Dedifferentiated amniotic fluid mesenchymal stem cell (primary cell): ENCODE results near the gene DUS1L.
"Not testable (repeated sequence)": the region's sequence is repeated elsewhere in the genome, so short reads cannot be mapped to it uniquely, and the experiment has no call there.

ENCODE experiments used
- DNase-seq: peaks from one replicate; pipeline ENCODE4 v3.0.0-alpha.2; 2016; ENCODE audit errors: extremely low spot score

The DUS1L gene

DNA sequence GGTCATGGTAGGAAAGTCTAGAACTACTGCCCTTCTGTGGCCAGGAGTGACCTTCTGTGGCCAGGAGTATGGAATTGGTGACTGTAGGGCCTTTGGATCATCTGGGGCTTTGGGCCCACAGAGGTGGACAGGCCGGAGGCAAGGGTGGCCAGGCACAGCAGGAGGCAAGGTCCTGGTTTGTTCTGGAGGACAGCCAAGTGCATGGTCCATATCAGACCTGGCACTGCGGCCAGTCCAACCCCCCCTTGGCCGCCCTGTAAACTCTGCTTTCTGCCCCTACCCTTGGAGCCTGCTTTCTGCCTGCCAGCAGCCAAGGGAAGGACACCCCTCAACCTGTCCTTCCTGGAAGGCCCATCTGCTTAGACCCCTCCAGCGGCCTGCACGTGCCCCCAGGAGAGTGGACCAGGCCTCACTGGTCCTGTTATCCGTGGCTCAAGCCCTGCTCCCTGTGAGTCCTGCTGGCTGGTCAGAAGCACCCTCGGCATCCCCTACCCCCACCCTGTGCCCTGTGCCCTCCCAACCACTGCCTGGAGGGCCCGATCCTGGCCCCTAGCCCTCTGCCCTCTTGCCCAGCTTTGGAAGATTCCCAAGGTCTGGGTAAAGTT is 25.8 kb downstream of the DUS1L start:
- no peak for DNase-seq

DNA sequence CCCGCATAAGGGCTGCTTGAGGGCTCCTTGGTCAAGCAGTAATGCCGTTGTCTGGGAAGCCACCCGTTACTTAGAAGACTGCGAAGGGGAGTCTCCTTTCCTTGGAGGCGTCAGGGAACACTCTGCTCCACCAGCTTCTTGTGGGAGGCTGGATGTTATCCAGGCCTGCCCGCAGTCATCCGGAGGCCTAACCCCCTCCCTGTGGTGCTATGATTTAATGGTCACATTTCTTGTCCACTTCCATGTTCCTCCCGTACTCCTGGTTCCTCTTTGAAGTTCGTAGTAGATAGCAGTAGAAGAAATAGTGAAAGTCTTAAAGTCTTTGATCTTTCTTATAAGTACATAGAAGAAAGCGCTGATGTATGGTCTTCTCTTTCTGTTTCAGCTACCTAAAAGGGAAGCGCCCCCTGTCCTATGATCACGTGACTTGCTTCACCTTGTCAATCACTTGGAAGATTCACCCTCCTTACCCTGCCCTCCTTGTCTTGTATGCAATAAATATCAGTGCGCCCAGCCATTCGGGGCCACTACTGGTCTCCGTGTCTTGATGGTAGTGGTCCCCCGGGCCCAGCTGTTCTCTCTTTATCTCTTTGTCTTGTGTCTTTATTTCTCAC is 26.7 kb downstream of the DUS1L start:
- not testable (repeated sequence) for DNase-seq

DNA sequence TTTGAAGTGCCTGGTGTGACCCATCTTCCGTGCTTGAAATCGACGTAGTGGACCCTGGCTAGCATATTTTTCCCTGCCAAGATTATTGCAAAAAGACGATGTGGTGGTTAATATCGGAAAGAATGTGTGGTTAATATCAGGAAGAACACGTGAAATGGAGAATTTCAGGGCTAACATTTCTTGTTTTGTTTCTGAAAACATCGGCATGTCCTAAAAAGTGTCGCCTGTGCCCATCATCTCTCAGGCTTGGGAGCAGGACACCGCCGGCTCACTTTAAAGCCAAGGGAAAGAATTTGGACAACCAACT is 27.8 kb downstream of the DUS1L start:
- no peak for DNase-seq

DNA sequence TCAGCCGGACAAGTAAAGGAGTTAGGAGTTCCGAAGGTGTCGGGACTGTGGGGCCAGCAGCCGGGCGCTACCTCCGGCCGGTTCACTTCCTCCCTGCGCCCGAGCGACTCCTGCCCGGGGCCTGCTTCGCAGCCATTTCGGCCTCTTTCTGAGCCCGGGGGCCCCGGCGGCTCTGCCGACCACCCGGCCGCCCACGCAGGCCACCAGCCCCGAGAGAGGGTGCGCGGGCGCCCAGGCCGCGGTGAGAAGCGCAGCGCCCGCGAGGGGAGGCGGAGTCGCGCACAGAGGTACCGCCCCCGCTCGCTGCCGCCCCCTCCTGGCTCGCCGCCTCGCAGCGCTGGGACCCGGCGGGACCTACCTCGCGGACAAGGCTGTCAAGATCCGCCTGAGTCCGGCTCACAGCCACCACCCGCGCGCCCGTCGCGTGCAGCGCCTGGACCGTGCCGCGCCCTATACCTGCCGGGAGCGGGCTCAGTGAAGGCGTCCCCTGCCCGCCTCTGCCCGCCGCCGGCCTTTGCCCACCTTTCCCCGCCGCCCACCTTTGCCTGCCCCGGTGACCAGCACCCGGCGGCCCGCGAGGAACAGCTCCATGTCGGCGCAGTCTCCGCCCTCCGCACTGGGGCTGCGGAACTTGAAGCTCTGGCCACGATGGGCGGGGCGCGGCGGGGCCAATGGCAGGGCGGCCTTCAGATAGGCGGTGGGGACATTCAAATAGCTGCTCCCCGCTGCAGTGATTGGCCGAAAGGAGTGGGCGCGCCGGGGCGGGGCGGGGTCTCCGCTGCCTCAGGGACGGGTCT is 28.3 kb downstream of the DUS1L start, which contains the start of gene DCXR:
TSS of gene DCXR (minus strand) at position 606 of the 797 bp plus-strand sequence. CDS start at position 591, 15 bp downstream.
- peak; percentile 90 for DNase-seq

GRCh38 chr17:82036634-82037091 is 28.9 kb downstream of the DUS1L start:
- DNase-seq = no peak

GRCh38 chr17:82035956-82036633 is 29.5 kb downstream of the DUS1L start:
- no peak for DNase-seq

DNA sequence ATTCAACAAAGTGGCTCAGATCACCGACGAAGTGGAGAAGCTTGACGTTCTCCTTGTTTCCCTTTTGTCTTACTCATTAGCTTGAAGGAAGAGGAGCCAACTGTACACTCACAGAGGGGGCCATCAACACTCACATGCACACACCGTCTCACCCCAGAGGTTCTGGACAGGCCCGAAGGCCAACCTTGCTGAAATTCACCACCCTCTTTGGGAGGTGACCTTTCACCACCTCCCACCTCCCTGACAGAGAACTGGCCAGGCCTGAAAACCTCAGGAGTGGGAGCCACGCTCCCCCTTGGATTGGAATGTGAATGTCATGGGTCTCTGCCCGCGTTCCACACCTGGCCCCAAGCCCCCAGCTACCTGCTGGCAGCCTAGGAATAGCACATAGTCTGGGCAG is 30.1 kb downstream of the DUS1L start:
- no peak for DNase-seq

DNA sequence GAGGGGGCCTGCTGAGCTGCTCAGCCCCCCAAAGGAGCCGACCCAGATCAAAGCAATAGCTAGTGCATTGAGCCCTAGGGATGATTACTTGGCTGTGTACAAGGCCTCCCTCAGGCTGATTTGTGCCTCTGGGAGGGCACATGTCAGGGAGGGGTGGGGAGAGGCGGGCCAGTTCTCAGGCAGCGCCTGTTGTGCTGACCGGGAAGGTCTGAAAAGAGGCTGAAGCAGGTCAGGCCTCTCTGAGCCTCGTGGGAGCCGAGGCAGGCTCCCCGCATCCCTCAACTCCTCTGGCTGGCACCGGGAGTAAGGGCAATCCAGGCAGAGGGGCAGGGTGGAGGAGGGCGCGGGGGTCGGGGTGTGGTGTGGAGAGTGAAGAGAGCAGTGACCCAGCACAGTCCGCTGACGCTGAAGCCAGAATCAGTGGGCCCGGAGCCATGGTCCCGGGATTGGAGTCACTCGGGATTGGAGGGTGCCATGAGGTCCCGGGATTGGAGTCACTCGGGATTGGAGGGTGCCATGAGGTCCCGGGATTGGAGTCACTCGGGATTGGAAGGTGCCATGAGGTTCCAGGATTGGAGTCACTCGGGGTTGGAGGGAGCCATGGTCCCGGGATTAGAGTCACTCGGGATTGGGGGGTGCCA is 31.1 kb downstream of the DUS1L start:
- DNase-seq = no peak

GRCh38 chr17:82033359-82034085 is 32.1 kb downstream of the DUS1L start:
- DNase-seq = no peak

DNA sequence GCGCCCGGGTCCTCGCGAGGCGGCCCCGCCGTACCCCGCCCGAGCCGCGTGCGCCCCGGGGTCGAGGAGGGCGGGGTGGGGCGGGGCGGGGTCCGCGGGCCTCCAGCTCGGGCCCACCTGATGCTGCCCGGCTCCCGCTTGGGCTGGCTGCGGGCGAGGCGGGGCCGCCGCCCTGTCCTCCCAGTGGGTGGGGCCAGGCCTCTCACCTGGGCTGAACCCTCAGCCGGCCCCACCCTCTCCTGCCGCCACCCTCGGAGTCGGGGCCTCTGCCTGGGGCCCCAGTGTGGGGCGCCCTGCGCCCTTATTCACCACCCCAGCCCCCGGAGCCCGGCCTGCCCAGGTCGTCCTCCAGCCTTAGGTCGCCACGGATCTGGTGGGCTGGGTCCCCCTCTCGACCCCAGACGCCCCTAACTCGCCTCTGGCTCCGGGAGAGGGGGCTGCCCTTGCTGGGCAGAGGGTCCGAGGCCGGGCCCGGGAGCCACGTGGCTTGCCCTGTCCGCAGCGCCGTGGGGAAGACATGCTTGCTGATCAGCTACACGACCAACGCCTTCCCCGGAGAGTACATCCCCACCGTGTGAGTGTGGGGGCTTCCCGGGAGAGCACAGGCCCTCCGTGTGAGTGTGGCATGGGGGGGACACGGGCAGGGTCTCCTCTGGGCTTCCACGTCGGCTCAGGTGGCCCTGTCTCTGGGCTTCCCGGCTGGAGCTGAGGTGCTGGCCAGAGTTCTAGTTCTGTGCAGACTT is 33.5 kb downstream of the DUS1L start:
- no peak for DNase-seq

- no peak for DNase-seq
Observed at GRCh38 chr17:82031303-82031884, 34.2 kb downstream of the DUS1L start, which contains the start of gene RAC3. RAC3 (plus strand) TSS chr17:82031678; CDS start chr17:82031762, 84 bp downstream.

GRCh38 chr17:82030470-82031302 is 34.9 kb downstream of the DUS1L start:
- peak; percentile 52 for DNase-seq

DNA sequence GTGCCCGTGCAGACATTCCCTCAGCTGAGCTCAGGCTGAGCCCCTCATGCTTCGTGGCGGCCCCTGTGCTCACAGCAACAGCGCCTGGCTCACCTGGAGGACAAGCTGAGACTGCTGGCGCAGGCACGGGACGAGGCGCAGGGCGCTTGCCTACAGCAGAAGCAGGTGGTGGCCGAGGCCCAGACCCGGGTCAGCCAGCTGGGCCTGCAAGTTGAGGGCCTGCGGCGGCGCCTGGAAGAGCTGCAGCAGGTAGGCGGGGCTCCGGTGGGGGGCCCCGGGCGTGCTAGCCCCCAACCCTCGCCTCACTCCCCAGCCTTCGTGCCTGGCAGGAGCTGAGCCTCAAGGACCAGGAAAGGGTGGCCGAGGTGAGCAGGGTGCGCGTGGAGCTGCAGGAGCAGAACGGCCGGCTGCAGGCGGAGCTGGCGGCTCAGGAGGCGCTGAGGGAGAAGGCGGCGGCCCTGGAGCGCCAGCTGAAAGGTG is 35.6 kb downstream of the DUS1L start:
- no peak for DNase-seq

GRCh38 chr17:82029391-82029790 is 36.2 kb downstream of the DUS1L start:
- no peak for DNase-seq

DNA sequence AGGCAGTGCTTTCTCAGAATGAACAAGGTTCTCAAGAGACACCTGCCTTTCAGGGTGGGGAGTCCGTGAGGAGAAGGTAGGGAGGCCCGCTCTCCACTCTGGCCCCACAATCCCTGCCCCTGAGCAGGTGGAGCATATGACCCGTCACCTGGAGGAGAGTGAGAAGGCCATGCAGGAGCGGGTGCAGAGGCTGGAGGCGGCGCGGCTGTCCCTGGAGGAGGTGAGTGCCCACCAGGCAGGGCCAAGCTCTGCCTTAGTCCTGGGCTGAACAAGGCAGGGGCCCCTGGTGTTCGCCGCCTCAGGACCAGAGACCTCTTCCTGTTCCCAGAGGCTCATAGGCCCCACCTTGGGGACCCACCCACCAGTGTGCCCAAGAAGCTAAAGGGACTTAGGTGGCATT is 36.6 kb downstream of the DUS1L start:
- DNase-seq = no peak

- DNase-seq = no peak
Observed at GRCh38 chr17:82028246-82028645, 37.4 kb downstream of the DUS1L start.

- DNase-seq = no peak
Observed at GRCh38 chr17:82025401-82026107, 40.0 kb downstream of the DUS1L start.

DNA sequence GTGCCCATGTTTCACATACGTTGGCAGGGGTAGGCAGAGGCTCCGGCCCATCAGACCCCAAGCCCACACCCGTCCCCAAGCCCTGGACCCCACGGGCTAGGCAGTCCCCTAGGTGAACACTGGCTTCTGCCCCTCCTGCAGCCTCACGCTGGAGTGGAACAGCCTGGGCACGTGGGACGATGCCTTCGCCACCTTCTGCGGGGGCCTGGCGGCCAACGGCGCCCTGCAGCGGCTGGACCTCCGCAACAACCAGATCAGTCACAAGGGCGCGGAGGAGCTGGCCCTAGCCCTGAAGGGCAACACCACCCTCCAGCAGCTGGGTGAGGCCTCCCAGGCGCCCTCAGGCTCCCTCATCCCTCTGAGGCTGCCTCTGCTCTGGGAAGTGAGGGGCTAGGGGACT is 40.7 kb downstream of the DUS1L start:
- no peak for DNase-seq
